CD4-positive, alpha-beta T cell (primary cell): ENCODE results near the gene NAT9. TPM values are rescaled to one million over a fixed set of nuclear protein-coding genes. Genes with fewer than 3 reads are reported as not detected.

Source experiments
- ATAC-seq: fragments of 200-7000 bp; cut with Tn5 transposase; one replicate; pipeline ENCODE4 v1.10.0; 2022; ENCODE audit warnings: mild to moderate bottlenecking; ENCODE audit not compliant: poor library complexity
- CTCF ChIA-PET: fragments of 350-600 bp; sonication (Branson Sonifier 250); formaldehyde crosslinking; loops from one replicate; lab custom pipeline; 2021; ENCODE audit warnings: antibody characterized with exemption, inconsistent platforms; lab: Charles Lee
- POLR2A ChIA-PET: fragments of 350-600 bp; sonication (Branson Sonifier 250); formaldehyde crosslinking; loops from one replicate; lab custom pipeline; 2021; ENCODE audit warnings: antibody characterized with exemption, inconsistent platforms; lab: Charles Lee
- DNase-seq, 14 experiments: peaks; one replicate each; pipeline ENCODE4 v3.0.0-alpha.2; 2013 to 2020; ENCODE audit warnings: mixed read lengths in 2 of 14
- H3K27ac ChIP-seq, 2 donors: one replicate each; pipeline versions ENCODE4 v1.5.1 to v1.7.0; 2013; ENCODE audit warnings: low read length in 2 of 2, low read depth in 1 of 2, mild to moderate bottlenecking in 1 of 2
- H3K27me3 ChIP-seq, 2 experiments: 1 replicate in 1 of 2; 2 replicates in 1 of 2; pipeline versions ENCODE4 v1.6.1 to v1.7.0; 2013; ENCODE audit warnings: low read length in 2 of 2, control low read depth in 1 of 2, mild to moderate bottlenecking in 1 of 2, moderate library complexity in 1 of 2; ENCODE audit not compliant: insufficient read depth in 2 of 2, control insufficient read depth in 1 of 2
- H3K36me3 ChIP-seq: one replicate; pipeline ENCODE4 v1.6.1; 2013; ENCODE audit warnings: low read length, control low read depth; ENCODE audit not compliant: insufficient read depth
- H3K4me1 ChIP-seq: one replicate; pipeline ENCODE4 v1.6.1; 2013; ENCODE audit warnings: low read length, control low read depth; ENCODE audit not compliant: insufficient read depth
- H3K4me3 ChIP-seq: one replicate; pipeline ENCODE4 v1.5.1; 2013; ENCODE audit warnings: mild to moderate bottlenecking, low read length, moderate library complexity
- H3K9me3 ChIP-seq, 2 experiments: 1 replicate in 1 of 2; 2 replicates in 1 of 2; pipeline versions ENCODE4 v1.6.1 to v1.7.0; 2013; ENCODE audit warnings: low read length in 2 of 2, mild to moderate bottlenecking in 2 of 2, control low read depth in 1 of 2, moderate library complexity in 1 of 2; ENCODE audit not compliant: control insufficient read depth in 1 of 2, insufficient read depth in 1 of 2
- H3K27ac Mint-ChIP-seq: one replicate; pipeline ENCODE4 v1.8.0; 2020; ENCODE audit warnings: mixed read lengths
- H3K27me3 Mint-ChIP-seq: one replicate; pipeline ENCODE4 v1.8.0; 2021; ENCODE audit warnings: mixed read lengths
- H3K36me3 Mint-ChIP-seq: one replicate; pipeline ENCODE4 v1.8.0; 2021; ENCODE audit warnings: low read depth, mixed read lengths
- H3K4me1 Mint-ChIP-seq: one replicate; pipeline ENCODE4 v1.8.0; 2021; ENCODE audit warnings: low read depth, mixed read lengths
- H3K4me3 Mint-ChIP-seq: one replicate; pipeline ENCODE4 v1.8.0; 2020; ENCODE audit warnings: mild to moderate bottlenecking, mixed read lengths
- H3K9me3 Mint-ChIP-seq: one replicate; pipeline ENCODE4 v1.8.0; 2020; ENCODE audit warnings: mixed read lengths
- CTCF ChIP-seq: fragments of 200-600 bp; IDR thresholded peaks from one replicate; pipeline ENCODE4 v1.8.0; 2022; ENCODE audit warnings: antibody characterized with exemption, mild to moderate bottlenecking
- intact Hi-C, 2 experiments: fragments of 100-400 bp; cut with DNase I in 1 of 2; cut with micrococcal nuclease in 1 of 2; formaldehyde crosslinking; loops; one replicate each; pipeline versions ENCODE4 v1.15.1 to v1.9.0; 2023 to 2025; cut with DNase I, micrococcal nuclease
- total RNA-seq, 174 experiments: library from RNA in 2 of 174; stranded (reverse) in 2 of 174; gene quantifications; one replicate each; pipeline ENCODE4 v1.2.3 and lab custom pipeline; 2021 to 2026

NAT9 gene
- total RNA-seq, 2 experiments from 2014 or later: 34.6 to 38.2 TPM

DNA sequence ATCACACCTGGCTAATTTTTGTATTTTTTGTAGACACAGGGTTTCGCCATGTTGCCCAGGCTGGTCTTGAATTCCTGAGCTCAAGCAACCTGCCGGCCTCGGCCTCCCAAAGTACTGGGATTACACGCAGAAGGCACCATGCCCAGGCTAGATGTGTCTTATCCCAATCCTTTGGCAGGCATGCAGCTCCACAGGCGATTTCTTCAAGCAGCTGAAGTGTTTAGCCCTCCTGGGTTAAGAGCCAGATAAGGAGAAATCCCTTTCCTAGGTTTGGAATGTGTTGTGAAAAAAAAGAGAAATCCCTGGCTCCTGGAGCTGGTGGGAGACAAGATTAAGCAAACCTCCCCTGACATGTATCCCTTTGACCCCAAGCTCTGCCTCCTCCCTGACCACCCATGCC is 29.8 kb downstream of the NAT9 start:
- Mint-ChIP-seq H3K27ac (peak overlapping the region; percentile 51), H3K4me1 (peaks cover 74% of the 10 kb centered on the region), H3K9me3 (no peaks in the 10 kb centered on the region), H3K4me3 (peak overlapping the region; percentile 92), H3K27me3 (no peaks in the 10 kb centered on the region), H3K36me3 (peaks cover 17% of the 10 kb centered on the region)
- H3K27ac ChIP-seq: no peak overlapping the region
- peaks cover 8% of the 10 kb centered on the region for H3K36me3 ChIP-seq
- ChIA-PET POLR2A (interaction anchor here (0.7 to 9.0 kb wide), 7 partner anchors 8 to 127 kb away, joined by 3 to 90 read pairs (median 10); partner anchors contain the start of genes FDXR, NAT9 and RAB37), CTCF (interaction anchor here (1.1 to 4.2 kb wide), 6 partner anchors 9 to 89 kb away, joined by 3 to 39 read pairs (median 20); partner anchors contain the start of gene RAB37)
- no peak for ATAC-seq
- intact Hi-C loops: loop anchor here (5.0 kb wide), 3 partner anchors 36 to 436 kb away; partner anchors contain the start of gene SUMO2 (in 1 of the 2)
- peaks cover 74% of the 10 kb centered on the region for H3K4me1 ChIP-seq
- H3K9me3 ChIP-seq: no peaks in the 10 kb centered on the region
- no peaks in the 10 kb centered on the region for H3K27me3 ChIP-seq
- H3K4me3 ChIP-seq: no peak overlapping the region
- TF ChIP-seq CTCF: no peak
- peak in 1 of 14 experiments; percentile 13 for DNase-seq

DNA sequence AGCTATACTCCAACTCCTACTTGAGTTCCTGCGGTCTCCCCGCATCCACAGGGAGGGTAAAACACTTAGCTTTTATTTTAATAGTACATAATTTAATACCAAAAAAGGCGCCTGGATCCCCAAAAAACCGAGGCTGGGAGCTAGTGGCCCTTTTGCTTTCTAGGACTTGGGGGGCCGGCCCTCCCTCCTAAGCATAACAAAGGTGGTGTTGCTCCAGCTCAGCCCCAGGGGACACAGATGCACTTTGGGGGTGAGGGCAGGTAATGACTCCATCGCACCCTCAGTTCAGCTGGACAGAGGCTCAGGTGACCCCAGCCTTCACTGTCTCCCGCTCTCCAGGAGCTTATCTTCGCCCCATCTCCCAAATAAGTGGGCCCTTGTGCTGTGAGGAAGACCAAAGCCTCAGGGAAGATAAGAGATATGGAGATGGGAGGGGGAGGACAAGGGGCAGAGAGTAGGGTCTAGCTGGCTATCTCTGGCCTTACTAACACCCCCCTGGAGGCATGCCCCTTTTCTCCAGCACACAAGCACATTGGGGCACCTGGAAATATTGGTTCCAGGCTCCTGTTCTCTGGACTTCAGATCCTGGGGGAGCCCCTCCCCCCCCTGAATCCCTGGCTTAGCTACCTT is 30.5 kb downstream of the NAT9 start:
- peak overlapping the region; percentile 51 for H3K27ac Mint-ChIP-seq

More for the DNA sequence above, 30.5 kb downstream of the NAT9 start:
- POLR2A ChIA-PET: interaction anchor here (0.7 to 9.0 kb wide), 8 partner anchors 8 to 127 kb away, joined by 3 to 90 read pairs (median 10); partner anchors contain the start of genes FDXR, NAT9 and RAB37
- Histone ChIP-seq H3K4me1 (peaks cover 75% of the 10 kb centered on the region), H3K27me3 (no peaks in the 10 kb centered on the region), H3K27ac (no peak overlapping the region), H3K4me3 (no peak overlapping the region), H3K36me3 (peaks cover 8% of the 10 kb centered on the region), H3K9me3 (no peaks in the 10 kb centered on the region)
- ATAC-seq (no peak), DNase-seq (peak in 1 of 14 experiments; percentile 19)
- intact Hi-C loops: loop anchor here (5.0 kb wide), 3 partner anchors 37 to 437 kb away; partner anchors contain the start of gene SUMO2 (in 1 of the 2)
- TF ChIP-seq CTCF: no peak
- Mint-ChIP-seq H3K9me3 (no peaks in the 10 kb centered on the region), H3K36me3 (peaks cover 10% of the 10 kb centered on the region), H3K27me3 (no peaks in the 10 kb centered on the region), H3K4me3 (peak overlapping the region; percentile 51), H3K4me1 (peaks cover 73% of the 10 kb centered on the region)
- CTCF ChIA-PET: interaction anchor here (1.0 to 4.2 kb wide), 6 partner anchors 9 to 212 kb away, joined by 4 to 39 read pairs (median 20); partner anchors contain the start of gene RAB37
